Suprapubic skin (tissue), 3 donors: ENCODE results near the gene TRAPPC2B.

Experiments
- CTCF ChIP-seq, 2 donors: fragments of 200-600 bp in 1 of 2; fragments of 450-650 bp in 1 of 2; sonication (generic) in 1 of 2; IDR thresholded peaks; one replicate each; pipeline ENCODE4 v1.5.1; 2016 to 2019; ENCODE audit warnings: antibody characterized with exemption in 2 of 2, mild to moderate bottlenecking in 1 of 2, moderate library complexity in 1 of 2
- EP300 ChIP-seq: sonication (generic); formaldehyde crosslinking; IDR thresholded peaks from one replicate; pipeline ENCODE4 v1.6.1; 2017; ENCODE audit warnings: antibody characterized with exemption

GRCh38 chr19:57359300-57359699 lies 4.1 kb upstream of the TRAPPC2B start:
- TF ChIP-seq CTCF (IDR thresholded peaks at IDR 0.05) (no peak), EP300 (no peak)
